ENCODE data around the gene POC1A. TPM values are rescaled to one million over a fixed set of nuclear protein-coding genes. Genes with fewer than 3 reads are reported as not detected.

POC1A gene
- total RNA-seq, 1 experiment from 2014 or later = 9.8 TPM

GRCh38 chr3:52197499-52197841 is 43.2 kb upstream of the POC1A start:
- intact Hi-C loops (cut with micrococcal nuclease) = no loop called here
- no peak for TF ChIP-seq CTCF (IDR thresholded peaks at IDR 0.05; ENCODE audit: unreplicated experiment)
- peaks cover 34% of the 10 kb centered on the region for H3K4me1 Mint-ChIP-seq (ENCODE audit: insufficient read depth, unreplicated experiment)
- peaks cover 33% of the 10 kb centered on the region for H3K36me3 Mint-ChIP-seq (ENCODE audit: insufficient read depth, unreplicated experiment)
- no peaks in the 10 kb centered on the region for H3K27me3 Mint-ChIP-seq (ENCODE audit: insufficient read depth, unreplicated experiment)
- ChIA-PET POLR2A (interaction anchor here (0.9 to 1.3 kb wide), 2 partner anchors 13 to 19 kb away, joined by 3 to 4 read pairs; no protein-coding TSS in a partner anchor), CTCF (interaction anchor here (0.6 to 1.7 kb wide), 5 partner anchors 9 to 183 kb away, joined by 3 to 4 read pairs (median 3); partner anchors contain the start of gene TWF2)
- no peak overlapping the region for H3K27ac Mint-ChIP-seq (ENCODE audit: low read depth, unreplicated experiment)
- H3K4me3 Mint-ChIP-seq (ENCODE audit: unreplicated experiment) = peak overlapping the region; percentile 97
- BruUV-seq (replicated peaks) = no TSS peak
- DNase-seq (ENCODE audit: unreplicated experiment) = no peak
- H3K9me3 Mint-ChIP-seq (ENCODE audit: unreplicated experiment) = no peaks in the 10 kb centered on the region

DNA sequence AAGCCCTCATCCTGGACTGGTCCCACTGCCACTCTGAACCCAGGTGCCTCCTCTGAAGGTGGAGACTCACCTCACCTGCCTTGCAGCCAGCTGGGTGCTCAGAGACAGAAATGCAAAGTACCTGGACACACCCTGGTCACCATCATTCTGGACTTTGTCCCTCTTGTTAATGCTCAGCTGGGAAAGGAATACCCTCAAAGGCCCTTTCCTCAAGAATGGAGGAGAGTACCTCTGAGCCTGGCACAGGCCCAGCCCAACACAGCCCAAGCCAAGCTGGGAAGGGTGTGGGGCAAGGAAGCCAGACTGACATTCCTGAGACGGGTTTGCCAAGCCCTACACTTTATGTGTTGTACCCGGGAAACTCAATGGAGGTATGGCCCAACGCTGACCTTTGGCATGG is 42.8 kb upstream of the POC1A start:
- DNase-seq (ENCODE audit: unreplicated experiment) = peak; percentile 45
- intact Hi-C loops (cut with micrococcal nuclease) = no loop called here
- CTCF ChIA-PET = interaction anchor here (0.7 to 1.7 kb wide), 4 partner anchors 9 to 42 kb away, joined by 3 to 4 read pairs (median 3); partner anchors contain the start of gene TWF2

DNA sequence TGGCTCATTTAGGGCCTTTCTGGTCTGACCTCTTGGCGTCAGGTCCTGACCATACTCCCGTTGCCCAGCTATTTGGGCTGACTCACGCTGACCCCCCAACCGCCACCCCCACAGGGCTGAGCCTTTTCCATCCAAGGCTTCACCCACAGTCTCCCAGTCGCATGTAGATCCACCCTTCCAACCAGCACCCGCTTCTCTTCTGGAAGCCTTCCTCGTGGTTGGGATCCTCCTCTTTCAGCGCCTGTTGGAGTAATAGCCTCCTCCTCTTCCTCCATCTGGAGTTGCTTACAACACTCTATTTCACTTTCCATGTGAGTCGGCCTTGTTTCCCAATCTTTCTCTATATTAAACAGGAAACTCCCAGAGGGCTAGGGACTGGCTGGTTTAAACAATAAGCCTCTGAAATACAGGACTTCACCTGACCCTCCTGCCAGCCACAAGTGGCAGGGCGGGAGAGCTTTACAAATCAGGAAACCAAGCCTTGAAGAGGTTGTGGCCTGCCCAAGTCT is 41.7 kb upstream of the POC1A start:
- H3K4me3 Mint-ChIP-seq (ENCODE audit: unreplicated experiment) = no peak overlapping the region
- H3K4me1 Mint-ChIP-seq (ENCODE audit: insufficient read depth, unreplicated experiment) = peaks cover 38% of the 10 kb centered on the region
- no peaks in the 10 kb centered on the region for H3K9me3 Mint-ChIP-seq (ENCODE audit: unreplicated experiment)
- peak; percentile 83 for DNase-seq (ENCODE audit: unreplicated experiment)
- intact Hi-C loops (cut with micrococcal nuclease) = no loop called here
- TF ChIP-seq CTCF (IDR thresholded peaks at IDR 0.05; ENCODE audit: unreplicated experiment) = no peak
- ChIA-PET POLR2A (interaction anchor here (0.7 kb wide), 1 partner anchor 14 kb away, joined by 3 read pairs; no protein-coding TSS in a partner anchor), CTCF (no interaction called here)
- peaks cover 17% of the 10 kb centered on the region for H3K36me3 Mint-ChIP-seq (ENCODE audit: insufficient read depth, unreplicated experiment)
- no peak overlapping the region for H3K27ac Mint-ChIP-seq (ENCODE audit: low read depth, unreplicated experiment)
- no peaks in the 10 kb centered on the region for H3K27me3 Mint-ChIP-seq (ENCODE audit: insufficient read depth, unreplicated experiment)
- no TSS peak for BruUV-seq (replicated peaks)

More for the DNA sequence above, 42.8 kb upstream of the POC1A start:
- Mint-ChIP-seq H3K27me3 (ENCODE audit: insufficient read depth, unreplicated experiment) (no peaks in the 10 kb centered on the region), H3K9me3 (ENCODE audit: unreplicated experiment) (no peaks in the 10 kb centered on the region), H3K4me1 (ENCODE audit: insufficient read depth, unreplicated experiment) (peaks cover 34% of the 10 kb centered on the region), H3K36me3 (ENCODE audit: insufficient read depth, unreplicated experiment) (peaks cover 28% of the 10 kb centered on the region), H3K4me3 (ENCODE audit: unreplicated experiment) (no peak overlapping the region), H3K27ac (ENCODE audit: low read depth, unreplicated experiment) (no peak overlapping the region)
- no TSS peak for BruUV-seq (replicated peaks)
- TF ChIP-seq CTCF (IDR thresholded peaks at IDR 0.05; ENCODE audit: unreplicated experiment) = no peak
- POLR2A ChIA-PET = interaction anchor here (0.6 to 1.3 kb wide), 3 partner anchors 13 to 41 kb away, joined by 3 to 4 read pairs (median 4); no protein-coding TSS in a partner anchor

GRCh38 chr3:52195291-52195597 is 41.0 kb upstream of the POC1A start:
- CTCF ChIA-PET = interaction anchor here (0.7 kb wide), 1 partner anchor 142 kb away, joined by 3 read pairs; no protein-coding TSS in a partner anchor
- POLR2A ChIA-PET = no interaction called here

More at GRCh38 chr3:52195291-52195597, 41.0 kb upstream of the POC1A start:
- H3K4me1 Mint-ChIP-seq (ENCODE audit: insufficient read depth, unreplicated experiment) = peaks cover 44% of the 10 kb centered on the region
- no peak for DNase-seq (ENCODE audit: unreplicated experiment)
- no peaks in the 10 kb centered on the region for H3K27me3 Mint-ChIP-seq (ENCODE audit: insufficient read depth, unreplicated experiment)
- no TSS peak for BruUV-seq (replicated peaks)
- TF ChIP-seq CTCF (IDR thresholded peaks at IDR 0.05; ENCODE audit: unreplicated experiment) = no peak
- H3K9me3 Mint-ChIP-seq (ENCODE audit: unreplicated experiment) = no peaks in the 10 kb centered on the region
- no peak overlapping the region for H3K4me3 Mint-ChIP-seq (ENCODE audit: unreplicated experiment)
- intact Hi-C loops (cut with micrococcal nuclease) = no loop called here
- H3K36me3 Mint-ChIP-seq (ENCODE audit: insufficient read depth, unreplicated experiment) = peaks cover 10% of the 10 kb centered on the region
- H3K27ac Mint-ChIP-seq (ENCODE audit: low read depth, unreplicated experiment) = no peak overlapping the region

All from MCF 10A (cell line).